ENCODE results near the gene PPM1M. TPM values are rescaled to one million over a fixed set of nuclear protein-coding genes. Genes with fewer than 3 reads are reported as not detected.

Gene PPM1M
- total RNA-seq, 1 donor from 2014 or later, result 10.6 TPM

DNA sequence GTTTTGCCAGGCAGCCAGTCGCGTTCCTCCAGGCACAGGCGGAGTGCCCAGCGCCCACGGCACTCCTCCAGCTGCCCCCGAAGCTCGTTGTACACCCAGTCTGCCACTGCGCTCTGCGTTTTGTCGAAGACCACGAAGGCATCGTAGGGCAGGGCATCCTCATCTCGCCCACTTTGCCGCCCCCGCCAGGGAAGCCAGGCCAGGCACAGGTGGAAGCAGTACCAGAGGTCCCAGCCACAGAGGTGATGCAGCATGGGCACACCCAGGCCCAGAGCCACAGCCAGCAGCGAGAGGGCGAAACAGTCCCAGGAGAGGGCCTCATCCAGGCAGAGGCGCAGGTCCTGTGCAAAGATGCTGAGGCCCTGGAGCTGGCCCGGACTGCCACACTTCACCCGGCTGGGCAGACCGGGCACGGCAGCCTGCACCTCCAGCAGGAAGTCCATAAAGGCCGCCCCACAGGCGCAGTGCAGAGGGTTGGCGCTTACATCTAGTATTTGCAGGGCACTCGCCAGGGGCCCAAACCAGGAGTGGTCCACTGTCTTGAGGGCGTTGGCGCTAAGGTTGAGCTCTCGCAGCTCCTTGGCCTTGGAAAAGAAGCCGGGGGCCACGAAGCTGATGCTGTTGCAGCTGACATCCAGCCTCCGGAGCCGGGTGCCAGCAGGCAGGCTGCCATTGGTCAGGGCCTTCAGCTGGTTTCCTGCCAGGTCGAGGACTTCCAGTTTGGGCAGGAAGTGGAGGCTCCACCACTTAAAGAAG is 23.8 kb upstream of the PPM1M start:
- no peaks in the 10 kb centered on the region for H3K27me3 Mint-ChIP-seq (ENCODE audit: low read depth)
- H3K4me1 Mint-ChIP-seq, result peaks cover 10% of the 10 kb centered on the region
- H3K36me3 Mint-ChIP-seq, result peaks cover 2% of the 10 kb centered on the region
- H3K9me3 Mint-ChIP-seq, result no peaks in the 10 kb centered on the region
- H3K27ac Mint-ChIP-seq, result no peak overlapping the region
- DNase-seq (ENCODE audit: low spot score in 2 of 2, unreplicated experiment in 2 of 2), result no peak
- TF ChIP-seq, protein P1, sequence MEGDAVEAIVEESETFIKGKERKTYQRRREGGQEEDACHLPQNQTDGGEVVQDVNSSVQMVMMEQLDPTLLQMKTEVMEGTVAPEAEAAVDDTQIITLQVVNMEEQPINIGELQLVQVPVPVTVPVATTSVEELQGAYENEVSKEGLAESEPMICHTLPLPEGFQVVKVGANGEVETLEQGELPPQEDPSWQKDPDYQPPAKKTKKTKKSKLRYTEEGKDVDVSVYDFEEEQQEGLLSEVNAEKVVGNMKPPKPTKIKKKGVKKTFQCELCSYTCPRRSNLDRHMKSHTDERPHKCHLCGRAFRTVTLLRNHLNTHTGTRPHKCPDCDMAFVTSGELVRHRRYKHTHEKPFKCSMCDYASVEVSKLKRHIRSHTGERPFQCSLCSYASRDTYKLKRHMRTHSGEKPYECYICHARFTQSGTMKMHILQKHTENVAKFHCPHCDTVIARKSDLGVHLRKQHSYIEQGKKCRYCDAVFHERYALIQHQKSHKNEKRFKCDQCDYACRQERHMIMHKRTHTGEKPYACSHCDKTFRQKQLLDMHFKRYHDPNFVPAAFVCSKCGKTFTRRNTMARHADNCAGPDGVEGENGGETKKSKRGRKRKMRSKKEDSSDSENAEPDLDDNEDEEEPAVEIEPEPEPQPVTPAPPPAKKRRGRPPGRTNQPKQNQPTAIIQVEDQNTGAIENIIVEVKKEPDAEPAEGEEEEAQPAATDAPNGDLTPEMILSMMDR (IDR thresholded peaks at IDR 0.05; ENCODE audit: unreplicated experiment), result no peak
- no peak overlapping the region for H3K4me3 Mint-ChIP-seq

DNA sequence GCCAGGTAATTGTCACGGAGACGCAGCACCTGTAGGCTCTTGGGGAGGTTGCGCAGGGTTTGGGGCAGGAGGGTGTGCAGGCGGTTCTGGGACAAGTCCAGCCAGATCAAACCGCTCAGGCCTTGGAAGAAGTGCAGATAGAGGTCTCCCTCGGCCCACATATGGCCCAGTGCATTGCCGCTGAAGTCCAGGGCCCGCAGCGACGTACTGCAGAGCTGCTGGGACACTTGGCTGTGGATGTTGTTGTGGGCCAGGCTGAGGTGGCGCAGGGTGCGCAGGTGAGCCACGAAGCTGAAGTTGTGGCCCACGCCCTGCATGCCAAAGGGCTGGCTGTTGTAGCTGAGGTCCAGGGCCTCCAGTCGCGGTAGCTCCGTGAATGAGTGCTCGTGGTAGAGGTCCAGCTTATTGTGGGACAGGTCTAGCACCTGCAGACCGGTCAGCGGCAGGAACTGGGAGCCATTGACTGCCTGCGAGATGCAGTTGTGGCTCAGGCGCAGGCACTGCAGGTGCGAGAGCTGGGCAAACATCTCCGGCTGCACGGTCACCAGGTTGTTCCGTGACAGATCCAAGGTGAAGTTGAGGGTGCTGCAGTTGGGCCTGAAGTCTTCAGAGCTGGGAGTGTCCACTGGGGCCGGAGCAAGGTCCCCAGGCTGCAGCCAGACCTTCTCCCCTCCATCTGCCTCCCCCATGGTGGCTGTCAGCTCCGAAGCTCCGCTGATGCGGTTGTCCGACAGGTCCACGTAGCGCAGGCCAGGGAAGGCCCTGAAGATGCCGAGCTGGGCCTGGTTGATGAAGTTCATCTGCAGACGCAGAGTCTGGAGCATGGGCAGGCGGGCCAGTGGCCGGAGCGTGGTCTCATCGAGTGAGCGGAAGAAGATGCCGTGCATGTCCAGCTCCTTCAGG is 23.0 kb upstream of the PPM1M start:
- Mint-ChIP-seq H3K27me3 (ENCODE audit: low read depth) (no peaks in the 10 kb centered on the region), H3K9me3 (no peaks in the 10 kb centered on the region), H3K4me3 (no peak overlapping the region), H3K27ac (no peak overlapping the region), H3K4me1 (peaks cover 10% of the 10 kb centered on the region), H3K36me3 (no peaks in the 10 kb centered on the region)
- TF ChIP-seq, protein P1 (IDR thresholded peaks at IDR 0.05; ENCODE audit: unreplicated experiment), result no peak
- no peak for DNase-seq (ENCODE audit: low spot score in 2 of 2, unreplicated experiment in 2 of 2)

DNA sequence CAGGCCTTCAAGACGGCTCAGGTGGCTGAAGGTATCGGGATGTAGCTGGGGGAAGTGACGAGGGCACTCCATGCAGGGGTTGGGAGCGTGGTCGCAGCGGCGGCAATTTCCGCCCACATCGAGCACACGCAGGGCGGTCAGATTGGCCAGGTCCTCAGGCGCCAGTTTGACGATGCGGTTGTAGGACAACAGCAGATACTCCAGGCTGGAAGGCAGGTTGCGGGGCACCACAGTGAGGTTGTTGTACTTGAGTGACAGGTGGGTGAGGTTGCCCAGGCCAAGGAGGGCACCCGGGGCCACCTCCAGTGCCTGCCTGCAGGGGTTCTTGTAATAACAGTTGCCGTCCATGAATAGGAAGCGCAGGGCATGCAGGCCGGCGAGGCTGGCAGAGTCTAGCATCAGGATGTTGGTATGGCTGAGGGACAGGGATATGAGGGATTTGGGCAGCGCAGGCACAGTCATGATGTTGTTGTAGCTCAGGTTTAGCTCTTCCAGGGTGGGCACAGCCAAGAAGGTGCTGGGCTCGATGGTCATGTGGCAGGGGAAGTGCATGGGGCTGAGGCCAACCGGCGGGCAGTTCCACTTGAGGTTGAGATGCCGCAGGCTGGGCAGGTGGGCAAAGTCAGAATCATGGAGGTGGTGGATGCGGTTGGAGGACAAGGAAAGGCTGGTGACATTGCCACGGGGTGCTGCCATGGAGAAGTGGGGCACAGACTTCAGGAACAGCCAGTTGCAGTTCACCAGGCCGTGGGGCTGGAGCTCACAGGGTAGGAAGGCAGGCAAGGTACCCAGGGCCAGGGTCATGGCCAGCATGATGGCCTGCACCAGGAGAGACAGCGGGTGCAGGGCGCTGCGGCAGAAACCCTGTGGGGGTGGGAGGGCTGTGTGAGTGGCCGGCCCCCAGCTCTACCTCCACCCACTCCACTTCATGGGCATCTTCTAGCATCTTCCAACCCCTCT is 21.8 kb upstream of the PPM1M start:
- Mint-ChIP-seq H3K4me3 (no peak overlapping the region), H3K4me1 (peaks cover 10% of the 10 kb centered on the region), H3K27ac (no peak overlapping the region), H3K9me3 (no peaks in the 10 kb centered on the region), H3K36me3 (no peaks in the 10 kb centered on the region), H3K27me3 (ENCODE audit: low read depth) (no peaks in the 10 kb centered on the region)
- TF ChIP-seq, protein P1 (IDR thresholded peaks at IDR 0.05; ENCODE audit: unreplicated experiment), result no peak
- no peak for DNase-seq (ENCODE audit: low spot score in 2 of 2, unreplicated experiment in 2 of 2)

DNA sequence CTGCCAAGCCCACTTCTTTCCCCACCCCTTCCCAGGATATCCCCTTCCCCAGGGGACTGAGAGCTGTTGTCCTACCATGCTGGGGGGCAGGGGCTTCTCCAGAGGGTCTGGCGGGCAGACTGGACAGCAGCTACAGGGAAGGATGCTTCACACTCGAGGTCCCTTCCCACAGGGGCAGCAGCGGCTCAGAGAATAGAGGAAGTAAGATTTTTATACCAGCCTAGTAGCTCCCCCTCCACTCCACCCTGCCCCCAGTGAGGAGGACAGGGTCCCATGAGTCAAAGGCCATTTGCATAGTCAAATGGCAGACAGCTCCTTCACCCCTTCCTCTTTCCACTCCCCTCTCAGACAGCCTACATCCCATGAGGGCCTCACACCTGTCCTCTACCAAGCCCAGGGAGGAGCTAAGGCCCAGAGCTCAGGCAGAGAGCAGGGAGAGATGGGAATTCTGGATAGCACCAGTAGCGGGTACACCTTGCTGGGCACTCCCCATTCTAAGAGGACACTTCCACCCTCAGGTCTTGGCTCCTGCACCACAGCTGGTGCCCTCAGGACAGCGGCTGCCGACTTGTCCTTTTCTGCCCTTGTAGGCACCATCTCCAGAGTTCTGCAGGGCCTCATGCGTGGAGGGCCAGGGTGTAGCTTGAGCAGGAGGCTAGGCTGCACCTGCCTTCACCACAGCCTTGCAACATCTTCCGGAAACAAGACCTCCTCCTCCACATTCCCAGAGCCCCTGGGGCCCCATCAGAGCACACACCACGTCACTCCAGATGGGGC is 19.9 kb upstream of the PPM1M start, which contains the start of gene TLR9:
Gene TLR9 (minus strand): TSS at position 194 of the 777 bp plus-strand sequence. CDS start 116 bp downstream, at position 78.
- H3K4me1 Mint-ChIP-seq, result no peaks in the 10 kb centered on the region
- TF ChIP-seq, protein P1 (IDR thresholded peaks at IDR 0.05; ENCODE audit: unreplicated experiment), result no peak
- DNase-seq (ENCODE audit: low spot score in 2 of 2, unreplicated experiment in 2 of 2), result no peak
- no peaks in the 10 kb centered on the region for H3K27me3 Mint-ChIP-seq (ENCODE audit: low read depth)
- H3K36me3 Mint-ChIP-seq, result peaks cover 8% of the 10 kb centered on the region
- no peaks in the 10 kb centered on the region for H3K9me3 Mint-ChIP-seq
- H3K27ac Mint-ChIP-seq, result no peak within 1 kb of the TSS
- H3K4me3 Mint-ChIP-seq, result no peak within 1 kb of the TSS

Measured in mesothelial cell of epicardium (in vitro differentiated cells).